CD4-positive, alpha-beta T cell treated with Interleukin-21 for 1 hour (primary cell): Measurements from ENCODE around the gene ALX4.

Source experiments
- DNase-seq: peaks from one replicate; pipeline ENCODE4 v3.0.0-alpha.2; 2020

ALX4 gene

DNA sequence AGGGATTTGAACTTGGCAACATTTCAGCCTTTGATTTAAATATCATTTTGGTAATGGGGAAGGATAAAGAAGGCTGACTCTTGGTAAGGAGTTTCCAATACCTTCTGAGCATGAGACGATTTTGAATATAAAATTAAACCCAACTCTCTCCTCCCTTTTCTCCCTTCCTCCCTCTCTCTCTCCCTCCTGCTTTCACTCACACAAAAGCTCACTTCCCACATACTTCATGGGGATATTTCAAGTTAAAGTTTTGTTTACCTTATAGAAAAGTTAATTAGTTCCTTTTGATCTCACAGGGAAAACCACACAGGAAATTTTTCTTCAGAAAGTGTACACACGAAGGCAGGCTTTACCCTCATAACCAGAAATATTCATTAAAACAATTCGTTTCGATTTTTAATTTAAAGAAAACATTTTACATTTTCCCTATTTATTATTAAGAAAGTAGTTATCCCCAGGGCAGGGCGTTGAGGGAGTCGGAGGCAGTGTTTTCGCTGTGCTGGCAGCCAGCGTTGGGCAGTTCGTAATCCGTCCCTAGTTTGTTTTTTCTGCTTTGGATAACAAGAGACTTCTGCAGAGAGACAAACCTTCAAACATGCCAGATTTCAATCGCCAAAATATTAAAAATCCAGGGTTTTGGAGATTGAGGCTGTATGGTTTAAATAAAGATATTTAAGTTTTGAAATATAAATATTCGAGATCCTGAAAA is 25.3 kb upstream of the ALX4 start:
- no peak for DNase-seq

DNA sequence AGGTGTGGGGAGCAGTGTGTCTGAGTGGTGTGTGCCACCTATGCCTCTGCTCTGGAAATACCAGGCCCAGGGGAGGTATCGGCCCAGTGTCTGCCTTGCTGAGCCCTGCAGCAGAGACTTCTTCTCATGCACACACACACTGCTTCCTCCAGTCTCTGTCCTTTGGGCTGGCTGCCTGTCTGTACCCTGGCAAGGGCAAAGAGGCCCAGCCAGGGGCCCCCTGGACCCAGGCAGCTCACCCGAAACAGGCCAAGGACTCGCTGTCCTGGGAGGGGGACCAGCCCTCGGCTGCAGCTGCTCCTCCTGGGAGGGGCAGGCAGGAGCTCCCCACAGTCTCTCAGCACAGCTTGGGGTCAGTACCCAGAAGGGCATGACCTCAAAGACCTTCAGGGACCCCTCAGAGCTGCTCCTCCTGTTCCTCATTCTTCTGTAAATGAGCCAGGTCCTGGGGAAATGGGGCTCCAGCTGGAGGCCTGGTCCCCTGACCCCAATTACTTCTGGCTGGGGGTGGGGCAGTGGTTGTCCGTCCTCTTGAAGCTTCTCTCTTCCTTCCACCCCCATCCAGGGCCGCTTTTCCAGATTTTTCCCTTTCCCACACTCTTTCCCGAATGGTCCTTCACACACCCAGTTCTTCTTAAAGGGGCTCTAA is 24.5 kb upstream of the ALX4 start:
- DNase-seq = no peak

DNA sequence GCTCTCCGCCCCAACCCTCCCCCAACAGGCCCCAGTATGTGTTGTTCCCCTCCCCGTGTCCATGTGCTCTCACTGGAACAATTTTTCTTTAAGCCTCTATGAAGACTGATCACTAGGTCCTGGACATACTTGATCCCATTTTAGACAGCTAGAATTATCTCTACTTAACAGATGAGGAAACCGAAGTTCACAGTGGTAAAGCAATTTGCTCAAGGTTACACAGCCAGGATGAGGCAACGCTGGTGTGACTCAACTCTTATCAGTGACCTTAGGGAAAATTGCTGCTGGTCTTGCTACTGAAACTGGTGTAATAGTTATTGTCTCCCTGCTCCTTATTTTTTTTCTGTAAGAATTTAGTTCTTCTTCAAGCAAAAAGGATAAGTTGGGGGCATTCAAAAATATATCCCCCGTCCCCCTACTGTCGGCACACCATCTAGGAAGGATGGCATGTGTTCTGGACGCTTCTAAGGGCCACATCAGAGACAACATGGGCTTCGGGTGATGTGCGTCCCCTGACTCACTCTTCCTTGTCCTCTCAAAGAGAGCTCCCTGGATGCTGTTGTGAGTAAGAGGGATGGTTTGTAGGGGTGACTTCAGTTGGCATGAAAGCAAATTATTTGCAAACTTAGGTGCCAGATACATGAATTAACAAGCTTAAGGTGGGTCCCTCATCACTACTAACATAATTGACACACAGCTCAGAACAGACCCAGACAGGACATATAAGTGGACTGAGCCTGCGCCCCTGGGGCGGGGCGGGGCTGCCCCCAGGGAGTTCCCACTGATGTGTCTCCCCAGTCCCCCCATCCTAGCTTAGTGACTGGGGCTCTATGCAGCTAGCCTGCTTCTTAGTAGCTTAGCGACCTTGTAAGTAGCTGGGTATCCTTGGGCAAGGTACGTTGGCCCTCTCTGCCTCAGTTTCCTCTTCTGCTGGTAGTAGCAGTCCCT is 23.6 kb upstream of the ALX4 start:
- no peak for DNase-seq

DNA sequence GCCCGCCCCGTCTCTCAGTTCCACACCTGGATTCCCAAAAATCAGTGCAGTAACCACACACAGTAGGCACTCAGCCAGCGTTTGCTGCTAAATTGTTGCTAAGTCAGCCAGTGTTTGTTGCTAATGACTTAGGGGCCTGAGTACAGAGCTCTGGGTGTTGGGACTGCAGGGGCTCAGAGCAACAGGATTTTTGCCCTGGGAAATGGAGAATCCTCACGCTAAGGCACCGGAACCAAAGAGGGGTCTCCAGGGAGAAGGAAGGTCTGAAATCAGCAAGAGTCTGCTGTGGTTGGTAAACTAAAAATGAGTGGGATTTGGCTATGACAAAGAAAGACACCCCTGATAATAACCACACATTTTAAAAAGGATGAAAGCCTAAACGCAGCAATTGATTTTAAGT is 22.7 kb upstream of the ALX4 start:
- no peak for DNase-seq

DNA sequence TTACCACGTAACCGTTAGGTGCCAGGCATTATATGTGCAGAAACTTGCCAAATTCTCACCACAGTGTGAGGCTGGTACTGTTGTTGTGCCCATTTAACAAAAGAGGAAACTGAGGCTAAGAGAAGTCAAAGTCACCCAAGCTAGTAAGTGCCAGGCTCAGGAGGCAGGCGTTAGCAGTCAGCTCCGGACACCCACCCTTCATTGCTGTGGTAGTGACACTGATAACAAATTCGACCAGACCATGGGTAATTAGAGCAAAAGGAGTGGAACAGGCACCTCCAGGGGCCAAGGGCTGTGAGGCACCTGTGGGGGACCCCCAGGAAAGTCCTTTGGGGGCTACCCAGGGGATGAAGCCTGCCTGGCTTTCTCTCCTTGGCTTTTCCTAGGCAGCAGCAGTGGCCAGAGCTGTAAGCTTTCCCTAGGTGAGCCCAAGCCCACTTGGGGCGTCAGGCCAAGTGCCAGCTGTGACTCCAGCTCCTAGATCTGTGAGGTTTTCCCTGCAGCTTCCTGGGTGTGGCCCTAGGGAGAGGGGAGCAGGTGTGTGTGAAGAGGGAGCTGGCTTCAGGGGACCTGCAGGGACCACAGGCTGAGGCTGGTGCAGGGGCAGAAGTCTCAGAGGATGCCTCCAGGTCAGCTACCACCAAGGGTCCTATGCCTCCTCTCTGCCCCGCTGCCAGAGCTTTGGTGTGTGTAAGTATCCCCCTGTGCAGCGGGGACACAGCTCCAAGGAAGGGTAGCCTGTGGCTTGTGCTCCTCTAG is 19.7 kb upstream of the ALX4 start:
- no peak for DNase-seq

DNA sequence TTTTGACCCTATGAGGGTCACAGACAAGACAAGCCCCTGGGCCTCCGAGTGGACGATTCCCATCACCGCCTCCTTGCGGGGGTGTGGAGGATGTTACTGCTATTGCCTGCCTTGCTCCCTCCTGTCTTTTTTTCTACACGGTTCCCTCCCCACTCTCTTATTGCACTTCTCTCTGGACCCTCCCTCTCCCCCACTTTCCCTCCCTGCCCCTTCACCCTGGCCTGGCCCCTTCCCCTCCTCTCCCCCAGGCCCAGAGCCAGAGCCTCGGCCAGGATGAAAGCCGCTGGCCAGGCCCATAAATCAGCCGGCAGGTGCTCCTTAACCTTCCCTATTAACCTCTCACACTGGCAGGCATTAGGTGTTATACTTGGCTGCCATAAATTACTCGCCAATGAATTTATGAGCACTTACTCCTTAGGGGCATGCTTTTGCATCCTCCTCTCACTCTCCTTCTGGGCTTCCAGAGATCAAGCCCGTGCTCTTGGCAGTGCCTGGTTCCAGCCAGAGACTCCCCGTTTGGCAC is 18.3 kb upstream of the ALX4 start:
- DNase-seq = no peak

DNA sequence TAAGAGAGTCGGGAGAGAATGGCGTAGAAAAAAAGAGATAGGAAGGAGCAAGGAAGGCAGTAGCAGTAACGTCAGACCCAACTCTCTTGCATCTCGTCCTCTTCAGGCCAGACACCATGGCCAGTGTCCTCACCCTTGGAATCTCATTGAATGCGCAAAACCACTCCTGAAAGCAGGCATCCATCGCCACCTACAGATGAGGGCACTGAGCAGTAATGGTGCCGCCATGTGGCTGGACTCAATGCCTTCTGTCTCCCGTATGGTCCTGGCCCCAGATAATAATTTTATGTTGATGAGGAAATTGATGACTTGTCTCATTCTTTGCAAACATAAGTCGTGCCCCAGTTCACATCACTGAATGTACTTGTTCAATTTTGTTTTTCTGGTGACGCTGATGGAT is 17.8 kb upstream of the ALX4 start:
- no peak for DNase-seq

DNA sequence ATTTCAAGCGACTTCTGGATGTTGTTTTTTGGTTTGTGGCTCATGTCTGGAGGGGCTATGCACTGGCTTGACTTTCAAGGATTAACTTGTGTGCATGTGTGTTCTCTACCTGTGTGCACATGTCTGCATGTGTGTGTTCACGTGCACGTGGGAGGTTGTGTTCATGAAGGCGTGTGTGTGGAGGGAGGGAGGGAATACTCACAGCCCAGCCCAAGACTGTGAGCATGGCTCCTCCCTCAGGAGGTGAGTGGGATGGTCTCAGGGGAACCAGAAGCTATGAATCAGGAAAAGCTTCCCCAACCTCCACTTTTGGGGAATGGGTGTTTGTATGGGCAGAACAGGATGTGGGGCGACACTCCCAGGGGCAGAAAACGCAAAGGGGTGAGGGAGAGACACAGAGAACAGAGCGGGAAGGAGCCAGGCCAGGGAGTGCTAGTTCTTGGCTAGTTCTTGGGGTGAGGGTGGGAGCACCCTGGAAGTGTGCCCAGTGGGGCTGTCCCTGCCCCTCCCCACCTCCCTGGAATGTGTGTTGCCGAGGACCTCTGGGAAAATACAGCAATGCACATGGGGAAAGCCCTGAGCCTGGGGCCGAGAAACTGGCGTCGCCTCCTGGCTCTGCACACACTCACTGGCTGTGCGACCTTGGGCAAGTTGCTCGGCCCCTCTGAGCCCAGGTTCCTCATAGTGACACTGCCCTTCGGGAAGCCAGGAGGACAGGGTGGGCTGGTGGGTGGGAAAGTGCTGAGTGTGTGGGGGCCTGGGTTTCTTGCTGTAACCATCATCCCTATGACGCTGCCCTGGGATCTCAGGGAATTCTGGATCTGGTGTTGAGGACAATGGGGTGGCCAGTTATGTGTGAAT is 16.9 kb upstream of the ALX4 start:
- no peak for DNase-seq

DNA sequence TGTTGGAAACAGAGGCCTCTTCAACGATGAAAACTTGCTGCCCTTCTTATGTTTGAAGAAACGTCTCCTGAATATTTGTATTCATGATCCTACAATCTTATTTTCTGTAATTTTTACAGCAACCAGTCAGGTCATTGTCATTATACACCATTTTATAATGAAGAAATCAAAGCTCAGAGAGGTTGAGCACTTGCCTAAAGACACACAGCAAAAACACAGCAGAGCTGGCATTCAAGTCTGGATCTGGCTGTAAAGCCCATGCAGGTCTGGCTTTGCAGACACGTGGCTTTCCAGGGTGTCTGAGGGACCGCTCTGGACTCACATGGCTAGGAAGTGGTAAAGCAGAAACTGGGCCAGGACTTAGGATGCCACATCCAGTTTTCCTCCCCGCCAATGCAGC is 15.8 kb upstream of the ALX4 start:
- no peak for DNase-seq

DNA sequence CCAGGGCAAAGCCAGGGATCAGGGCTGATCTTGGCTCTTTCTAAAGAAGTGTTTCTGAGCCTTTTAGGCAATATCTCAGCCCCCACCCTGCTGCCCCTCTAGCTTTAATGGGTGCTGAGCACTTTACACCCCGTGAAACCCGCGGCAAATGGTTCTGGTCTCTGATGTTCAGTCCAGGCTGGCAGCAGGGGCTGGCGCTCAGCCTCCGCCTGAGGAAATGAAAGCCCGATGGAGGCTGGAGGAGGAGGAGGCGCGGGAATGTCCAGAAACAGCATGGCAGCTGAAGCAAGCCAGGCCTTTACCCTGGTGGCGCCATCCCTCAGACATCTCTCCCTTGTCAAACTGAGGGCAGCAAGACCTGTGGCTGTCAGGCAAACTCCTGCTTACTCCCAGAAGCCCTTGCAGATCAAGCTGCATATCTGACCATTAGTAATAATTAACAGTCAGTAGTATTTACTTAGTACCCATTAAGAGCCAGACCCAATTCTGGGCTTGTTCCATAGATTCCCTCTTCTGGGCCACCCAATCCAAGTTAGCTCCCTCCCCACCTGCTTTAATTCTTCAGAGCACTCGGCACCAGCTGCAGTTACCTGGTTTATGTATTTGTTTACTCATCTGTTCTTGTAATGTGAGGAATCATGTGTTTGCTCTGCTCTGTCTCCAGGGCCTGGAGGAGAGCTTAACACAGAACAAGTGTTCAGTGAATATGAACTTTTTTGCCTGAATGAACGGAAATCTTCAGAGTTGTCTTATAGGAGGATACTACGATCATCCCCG is 15.0 kb upstream of the ALX4 start:
- no peak for DNase-seq

DNA sequence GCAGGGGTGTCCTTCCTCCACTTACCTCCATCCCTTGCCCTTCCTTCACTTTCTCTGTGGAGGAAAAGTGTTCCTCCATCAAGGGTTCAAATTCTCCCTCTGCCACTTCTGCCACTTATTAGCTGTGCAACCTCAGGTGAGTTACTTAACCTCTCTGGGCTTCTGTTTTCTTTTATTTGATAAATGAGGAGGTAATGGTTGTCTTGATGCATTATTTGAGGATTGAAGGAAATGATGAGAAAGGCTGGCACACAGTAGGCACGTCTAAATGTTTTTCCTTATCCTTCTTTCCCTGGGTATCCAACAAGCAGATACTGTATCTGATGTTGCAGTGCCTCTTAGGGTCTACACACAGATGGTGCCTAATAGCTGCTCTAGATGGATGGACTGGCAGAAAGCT is 14.3 kb upstream of the ALX4 start:
- no peak for DNase-seq

DNA sequence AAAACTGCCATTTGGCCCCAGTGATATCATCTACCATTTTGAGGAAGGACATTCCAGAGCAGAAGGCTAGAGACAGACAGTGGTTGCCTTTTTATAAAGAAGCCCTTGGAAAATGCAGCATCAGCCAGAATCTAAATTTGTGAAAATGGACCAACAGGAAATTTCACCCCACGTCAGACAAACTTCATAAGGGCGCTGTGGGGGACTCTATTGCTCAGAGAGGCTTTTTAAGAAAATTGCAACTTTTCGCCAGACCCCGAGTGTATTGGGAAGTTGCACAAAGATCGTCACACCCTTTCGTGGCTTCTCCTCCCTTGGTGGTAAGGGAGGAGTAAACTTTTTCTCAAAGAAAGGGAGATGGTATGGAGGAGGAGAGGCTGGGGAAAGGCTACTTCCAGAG is 12.3 kb upstream of the ALX4 start:
- no peak for DNase-seq

DNA sequence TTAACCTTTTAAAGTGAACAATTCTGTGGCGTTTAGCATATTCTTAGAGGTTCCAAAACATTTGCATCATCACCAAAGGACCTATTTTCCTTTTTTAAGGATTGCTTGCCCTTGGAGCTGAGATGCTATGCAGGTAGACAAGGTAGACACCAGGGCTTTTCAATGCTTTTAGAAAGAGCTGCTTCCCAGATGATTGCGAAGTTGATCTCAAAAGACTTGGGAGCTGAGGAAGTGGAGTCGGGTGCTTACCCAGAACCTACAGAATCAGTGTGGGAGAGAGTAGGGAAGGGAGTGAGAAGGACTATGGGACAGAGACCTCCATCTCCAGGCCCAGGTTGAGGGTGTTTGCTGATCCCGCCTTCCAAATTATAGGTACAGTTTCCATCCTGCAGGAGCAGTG is 11.1 kb upstream of the ALX4 start:
- DNase-seq = no peak

DNA sequence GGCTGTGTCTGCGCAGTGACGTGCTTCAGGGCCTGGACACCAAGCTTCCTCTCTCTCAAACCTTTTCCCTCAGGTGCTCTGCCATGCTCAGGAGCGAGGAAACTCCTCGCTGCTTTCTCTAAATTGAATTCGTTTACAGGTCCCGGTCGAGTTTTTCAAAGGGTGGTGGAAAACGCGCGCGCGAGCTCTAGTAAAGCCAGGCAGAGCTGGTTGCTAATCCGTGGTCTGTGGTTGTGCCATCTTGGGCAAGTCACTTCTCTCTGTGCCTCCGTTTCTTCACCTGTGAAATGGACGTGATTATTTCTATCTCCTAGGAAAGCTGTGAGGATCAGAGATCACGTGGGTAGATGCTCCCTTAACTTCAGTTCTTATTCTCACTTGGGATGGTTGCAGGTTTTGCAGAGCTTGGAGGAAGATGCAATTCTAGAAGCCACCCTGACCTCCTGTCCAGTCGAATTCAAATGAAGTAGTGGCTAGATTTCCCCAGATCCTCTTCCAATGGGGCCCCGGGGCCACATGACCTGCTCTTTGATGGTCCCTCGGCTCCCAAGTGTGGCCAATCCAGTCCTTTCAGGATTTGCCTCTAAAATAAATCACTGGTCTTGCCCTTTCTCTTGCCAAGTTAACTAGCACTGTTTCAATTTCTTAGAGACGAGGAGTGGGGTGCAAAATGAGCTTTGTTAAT is 10.5 kb upstream of the ALX4 start:
- DNase-seq = no peak

DNA sequence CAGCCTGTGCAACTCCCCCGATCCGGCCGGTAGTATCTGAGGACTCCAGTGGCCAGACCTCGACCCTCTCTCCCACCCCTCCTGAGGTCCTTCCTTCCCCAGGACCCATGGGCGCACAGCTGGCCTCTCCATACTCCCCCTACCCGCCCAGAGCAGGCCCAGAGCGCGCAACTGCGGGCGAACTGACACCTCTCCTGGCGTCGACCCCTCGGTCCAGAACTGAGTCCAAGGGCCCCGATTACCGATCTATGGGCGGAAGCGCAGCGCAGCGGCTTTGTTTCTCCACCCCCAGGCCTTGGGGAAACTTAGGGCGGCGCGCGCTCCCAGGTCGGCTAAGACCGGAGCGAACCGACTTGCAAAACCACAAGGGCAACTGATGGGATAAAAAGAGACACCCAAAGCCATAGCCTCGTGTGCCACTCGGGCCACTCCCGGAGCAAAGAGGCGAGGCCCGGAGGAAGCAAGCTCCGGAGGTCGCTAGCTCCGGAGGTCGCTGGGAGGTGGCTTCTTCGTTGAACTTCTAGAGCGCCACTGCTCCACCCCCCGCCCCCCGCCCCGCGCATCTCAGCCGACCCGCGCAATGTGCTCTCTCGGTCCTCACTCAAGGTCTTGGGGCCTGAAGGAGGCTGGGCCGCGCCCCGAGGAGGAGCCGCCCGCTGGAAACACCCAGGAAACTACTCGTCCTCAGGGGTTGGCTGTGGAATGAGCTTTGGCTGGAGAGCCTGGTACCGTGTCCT is 9.8 kb upstream of the ALX4 start:
- DNase-seq = no peak

DNA sequence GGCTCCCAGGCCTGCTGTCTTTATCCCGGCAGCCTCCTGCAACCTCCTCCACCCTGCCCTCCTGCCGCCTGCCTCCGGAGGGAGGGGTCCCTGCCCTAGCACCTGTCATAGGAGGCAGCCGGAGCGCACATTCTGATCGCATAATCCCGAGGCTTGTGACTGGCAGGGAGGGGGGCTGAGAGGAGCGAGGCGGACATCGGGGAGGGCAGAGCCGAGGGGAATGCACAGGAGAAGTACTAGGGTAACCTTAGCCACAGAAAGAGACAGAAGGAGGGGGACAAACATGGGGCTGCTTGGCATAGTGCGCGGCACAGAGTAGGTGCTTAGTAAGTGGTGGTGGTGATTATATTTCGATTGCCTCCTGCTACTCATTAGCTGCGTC is 9.2 kb upstream of the ALX4 start:
- DNase-seq = no peak

DNA sequence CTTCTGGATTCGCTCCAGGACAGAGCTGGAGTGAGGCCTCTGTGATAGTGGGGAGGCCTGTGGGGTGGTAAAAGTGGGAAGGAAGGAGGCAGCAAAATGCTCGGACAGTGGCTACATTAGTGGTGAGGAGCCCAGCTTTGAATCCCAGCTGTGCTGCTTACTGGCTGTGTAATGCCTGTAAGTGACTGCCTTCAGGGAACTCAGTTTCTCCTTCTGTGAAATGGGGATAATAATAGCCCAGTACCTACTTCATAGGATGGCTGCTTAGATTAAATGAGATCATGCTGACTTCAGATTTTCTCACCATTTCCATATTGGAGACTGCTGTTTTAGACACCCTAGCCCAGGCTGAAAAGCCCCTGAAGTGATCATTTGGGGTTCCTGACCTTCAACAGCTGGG is 8.4 kb upstream of the ALX4 start:
- DNase-seq = no peak

DNA sequence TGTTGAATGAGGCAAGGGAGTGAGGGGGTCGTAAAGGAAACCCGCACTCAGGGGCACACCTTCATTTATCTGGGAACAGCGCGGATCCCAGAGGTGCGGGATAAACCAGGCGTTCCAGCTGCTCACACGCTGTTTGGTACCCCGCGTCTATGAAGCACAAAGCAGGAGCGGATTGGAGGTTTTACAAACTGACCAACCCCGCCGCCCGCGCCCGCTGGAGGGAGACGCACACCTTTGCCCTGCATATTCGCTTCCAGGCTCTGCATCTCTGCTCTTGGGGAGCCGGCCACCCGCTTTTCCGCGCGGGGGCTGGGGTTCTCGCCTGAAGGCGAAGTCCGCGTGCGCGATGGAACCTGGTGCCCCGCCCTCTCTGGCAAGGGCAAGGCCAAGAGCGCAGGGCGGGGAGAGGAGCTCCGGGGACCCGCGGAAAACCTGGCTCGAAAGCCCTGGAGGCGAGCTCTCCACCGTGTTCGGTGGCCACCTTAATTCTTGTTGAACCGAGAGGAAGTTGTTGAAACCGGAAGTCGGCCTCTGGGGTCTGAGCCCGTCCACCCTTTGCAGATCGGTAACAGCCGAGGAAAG is 6.8 kb upstream of the ALX4 start:
- no peak for DNase-seq

DNA sequence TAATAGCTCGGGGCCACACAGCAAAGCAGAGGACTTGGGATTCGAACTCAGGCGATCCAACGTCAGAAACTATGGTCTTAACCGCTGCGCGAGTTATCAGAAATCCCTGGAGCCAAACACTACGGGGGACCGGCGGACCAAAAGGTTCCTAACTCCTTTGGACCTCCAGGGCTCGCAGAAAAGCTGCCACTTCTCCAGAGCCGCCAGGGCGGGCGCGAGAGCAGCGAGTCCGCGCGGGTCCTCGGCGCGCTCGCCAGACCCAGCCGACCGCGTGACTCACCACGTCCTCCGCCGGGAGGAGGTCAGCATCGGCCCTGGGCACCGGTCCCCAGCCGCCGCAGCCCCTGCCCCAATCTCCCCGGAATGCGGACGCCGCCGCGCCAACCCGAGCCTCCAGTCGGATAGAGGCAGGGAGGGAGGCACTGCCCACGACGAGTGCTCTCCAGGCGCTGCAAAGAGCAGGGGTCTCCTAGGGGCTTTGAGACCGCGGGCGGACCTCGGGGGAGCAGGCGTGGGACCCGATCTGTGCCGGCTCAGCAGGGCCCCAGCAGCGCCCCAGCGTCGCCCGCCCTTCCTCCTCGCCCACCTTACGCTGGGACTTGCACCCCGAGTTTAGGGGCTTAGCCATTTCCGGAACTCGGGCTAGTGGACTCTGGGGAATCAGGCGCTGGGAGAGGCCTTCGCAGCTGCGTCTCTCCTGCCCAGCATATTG is 6.2 kb upstream of the ALX4 start:
- DNase-seq = no peak
